Adrenal gland (tissue), 12 donors: Measurements from ENCODE around the gene PIGA. TPM values are rescaled to one million over a fixed set of nuclear protein-coding genes. Genes with fewer than 3 reads are reported as not detected.
"Not testable (repeated sequence)": the region's sequence is repeated elsewhere in the genome, so short reads cannot be mapped to it uniquely, and the experiment has no call there.

Source experiments
- DNase-seq, 7 donors: peaks; one replicate each; pipeline ENCODE4 v3.0.0-alpha.2; 2019 to 2020
- H3K27ac ChIP-seq, 5 donors: fragments of 200-600 bp; sonication (generic) in 4 of 5; 1 replicate in 3 of 5; 2 replicates in 2 of 5; pipeline versions ENCODE4 v1.5.1 to v1.8.0; 2016 to 2020; ENCODE audit warnings: mild to moderate bottlenecking in 1 of 5
- H3K27me3 ChIP-seq: fragments of 200-600 bp; 2 replicates; pipeline ENCODE4 v1.8.0; 2021
- H3K36me3 ChIP-seq, 2 donors: fragments of 200-600 bp; replicated peaks in 1 of 2; 1 replicate in 1 of 2; 2 replicates in 1 of 2; pipeline versions ENCODE4 v1.5.1 to v1.8.0; 2018 to 2022
- H3K4me1 ChIP-seq, 2 donors: fragments of 200-600 bp; replicated peaks in 1 of 2; 1 replicate in 1 of 2; 2 replicates in 1 of 2; pipeline versions ENCODE4 v1.5.1 to v1.8.0; 2018 to 2021
- H3K4me3 ChIP-seq, 4 donors: fragments of 200-600 bp; sonication (generic) in 3 of 4; one replicate each; pipeline ENCODE4 v1.5.1; 2016 to 2018
- H3K9me3 ChIP-seq, 3 donors: fragments of 200-600 bp; sonication (generic) in 1 of 3; replicated peaks in 1 of 3; 1 replicate in 2 of 3; 2 replicates in 1 of 3; pipeline versions ENCODE4 v1.5.1 to v1.8.0; 2016 to 2021
- POLR2A ChIP-seq, 2 donors: fragments of 450-650 bp; IDR thresholded peaks; one replicate each; pipeline ENCODE4 v1.6.1; 2017; ENCODE audit warnings: antibody characterized with exemption in 2 of 2, mild to moderate bottlenecking in 2 of 2, moderate library complexity in 1 of 2
- WGBS, 4 donors: extraction: QIAGEN DNeasy Blood & Tissue Kit in 2 of 4; methylation state at CpG; one replicate each; pipeline versions ENCODE4 v1.1.5 to v1.1.7; 2013 to 2017; 5-methylcytosine and 5-hydroxymethylcytosine counted together
- intact Hi-C, 2 donors: fragments of 100-400 bp; cut with DNase I; formaldehyde crosslinking; loops; one replicate each; pipeline versions ENCODE4 v1.14.1 to v1.15.0; 2022 to 2023
- polyA plus RNA-seq, 3 donors: library from polyadenylated mRNA; stranded (reverse); fragments of 200-250 nt in 2 of 3; fragments of 350-450 nt in 1 of 3; fragmentation: Illumina TruSeq in 1 of 3; extraction: RNeasy Lipid Tissue Mini Kit (QIAGEN cat#74804) in 1 of 3; gene quantifications; one replicate each; pipeline ENCODE4 v1.2.3, GENCODE V29; 2013 to 2014
- total RNA-seq, 9 donors: library from RNA; depleted of rRNA in 4 of 9; stranded (reverse); fragments of >200 nt in 4 of 9; fragments of 120-200 nt in 1 of 9; fragmentation: NEBNext Ultra II Directional in 1 of 9; extraction: Animal tissue kit (Norgen Biotek cat#: 25700) in 1 of 9; gene quantifications; one replicate each; pipeline versions ENCODE4 v1.1.0 to v1.2.4, GENCODE V29; 2013 to 2023
- TF ChIP-seq, protein P1 (sequence below), 6 experiments: fragments of 450-650 bp in 4 of 6; fragments of 200-600 bp in 2 of 6; sonication (generic) in 1 of 6; IDR thresholded peaks; 1 replicate in 5 of 6; 2 replicates in 1 of 6; pipeline versions ENCODE4 v1.5.1 to v1.8.0; 2016 to 2021; ENCODE audit warnings: antibody characterized with exemption in 6 of 6, mild to moderate bottlenecking in 2 of 6, moderate library complexity in 1 of 6
- donor health status: healthy with polysubstance abuse.
- donor health status: Bipolar disorder and iron deficiency.
- donor health status: DM: yes; HTN: yes; CAD: no.
- donor health status: DM: no; HTN: no; CAD: no.
- donor health status: DM: no; HTN: no; CAD: no.
- donor health status: DM: yes; HTN: yes; CAD: no.

The PIGA gene
- total and polyA plus RNA-seq, 12 donors: 1.1 to 8.8 (median 5.5) TPM

DNA sequence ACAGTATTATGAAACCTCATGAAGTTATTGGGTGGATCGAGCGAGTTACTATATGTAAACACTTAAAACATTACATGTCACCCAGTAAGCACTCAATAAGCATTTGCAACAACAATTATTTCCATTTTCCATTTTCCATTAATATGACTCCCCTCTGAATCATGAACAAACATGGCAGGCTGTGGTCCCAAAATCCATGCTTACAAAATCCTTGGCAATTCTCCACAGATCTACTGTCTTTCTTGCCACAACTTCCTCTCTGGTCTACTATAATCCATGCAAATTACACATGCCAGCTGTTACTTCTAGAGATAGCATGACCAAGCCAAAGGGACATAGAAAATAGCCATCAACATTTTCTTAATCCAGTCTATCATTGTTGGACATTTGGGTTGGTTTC lies 41.9 kb downstream of the PIGA start:
- Histone ChIP-seq H3K36me3 (no peaks in the 10 kb centered on the region), H3K9me3 (no peaks in the 10 kb centered on the region), H3K27me3 (no peaks in the 10 kb centered on the region), H3K4me3 (no peak overlapping the region), H3K4me1 (no peaks in the 10 kb centered on the region), H3K27ac (no peak overlapping the region)
- DNase-seq: no peak
- TF ChIP-seq, protein P1, sequence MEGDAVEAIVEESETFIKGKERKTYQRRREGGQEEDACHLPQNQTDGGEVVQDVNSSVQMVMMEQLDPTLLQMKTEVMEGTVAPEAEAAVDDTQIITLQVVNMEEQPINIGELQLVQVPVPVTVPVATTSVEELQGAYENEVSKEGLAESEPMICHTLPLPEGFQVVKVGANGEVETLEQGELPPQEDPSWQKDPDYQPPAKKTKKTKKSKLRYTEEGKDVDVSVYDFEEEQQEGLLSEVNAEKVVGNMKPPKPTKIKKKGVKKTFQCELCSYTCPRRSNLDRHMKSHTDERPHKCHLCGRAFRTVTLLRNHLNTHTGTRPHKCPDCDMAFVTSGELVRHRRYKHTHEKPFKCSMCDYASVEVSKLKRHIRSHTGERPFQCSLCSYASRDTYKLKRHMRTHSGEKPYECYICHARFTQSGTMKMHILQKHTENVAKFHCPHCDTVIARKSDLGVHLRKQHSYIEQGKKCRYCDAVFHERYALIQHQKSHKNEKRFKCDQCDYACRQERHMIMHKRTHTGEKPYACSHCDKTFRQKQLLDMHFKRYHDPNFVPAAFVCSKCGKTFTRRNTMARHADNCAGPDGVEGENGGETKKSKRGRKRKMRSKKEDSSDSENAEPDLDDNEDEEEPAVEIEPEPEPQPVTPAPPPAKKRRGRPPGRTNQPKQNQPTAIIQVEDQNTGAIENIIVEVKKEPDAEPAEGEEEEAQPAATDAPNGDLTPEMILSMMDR (IDR thresholded peaks at IDR 0.05): no peak
- no peak for TF ChIP-seq POLR2A (IDR thresholded peaks at IDR 0.05)
- 85 to 100% (median 89%) methylated on average over 2 of the region's 2 CpGs for WGBS, 4 donors
- intact Hi-C loops: no loop called here

GRCh38 chrX:15292861-15293260 lies 42.5 kb downstream of the PIGA start:
- Histone ChIP-seq H3K4me3 (no peak overlapping the region), H3K9me3 (no peaks in the 10 kb centered on the region), H3K27me3 (no peaks in the 10 kb centered on the region), H3K36me3 (no peaks in the 10 kb centered on the region), H3K27ac (no peak overlapping the region), H3K4me1 (no peaks in the 10 kb centered on the region)
- TF ChIP-seq, protein P1 (IDR thresholded peaks at IDR 0.05): no peak
- no peak for TF ChIP-seq POLR2A (IDR thresholded peaks at IDR 0.05)
- 79 to 96% (median 80%) methylated on average over 3 of the region's 3 CpGs; no CpG with 5 or more reads in 1 of the 4 donors for WGBS, 4 donors
- intact Hi-C loops: no loop called here
- no peak for DNase-seq

DNA sequence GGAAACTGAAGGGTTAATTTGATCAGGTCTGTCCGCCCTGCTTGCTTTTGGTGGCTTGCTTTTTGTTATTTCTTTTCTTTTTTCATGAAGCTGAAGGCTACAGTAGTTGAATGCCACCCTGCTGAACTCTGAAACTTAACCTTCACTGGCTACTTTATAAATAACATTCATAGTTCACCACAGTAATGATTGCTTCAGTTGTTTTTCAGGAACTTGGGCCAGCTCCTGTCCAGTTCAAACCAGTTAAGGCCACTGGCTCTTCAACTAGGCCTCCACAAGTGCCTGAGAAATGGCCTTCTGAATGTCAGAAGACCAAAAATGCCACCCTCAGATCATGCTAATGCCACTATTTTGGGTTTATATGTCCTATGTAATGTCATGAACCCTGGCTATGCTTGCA lies 57.7 kb downstream of the PIGA start:
- TF ChIP-seq POLR2A (IDR thresholded peaks at IDR 0.05): no peak
- TF ChIP-seq, protein P1 (IDR thresholded peaks at IDR 0.05): no peak
- DNase-seq: peak in 1 of 7 donors; percentile 16

GRCh38 chrX:15274946-15275345 lies 60.4 kb downstream of the PIGA start:
- no peak for DNase-seq
- Histone ChIP-seq H3K4me3 (no peak overlapping the region), H3K27me3 (peaks cover 4% of the 10 kb centered on the region), H3K36me3 (no peaks in the 10 kb centered on the region), H3K27ac (no peak overlapping the region), H3K9me3 (no peaks in the 10 kb centered on the region), H3K4me1 (no peaks in the 10 kb centered on the region)
- intact Hi-C loops: no loop called here
- TF ChIP-seq, protein P1 (IDR thresholded peaks at IDR 0.05): no peak
- no peak for TF ChIP-seq POLR2A (IDR thresholded peaks at IDR 0.05)
- 85 to 100% (median 91%) methylated on average over 2 of the region's 2 CpGs for WGBS, 4 donors

More for the DNA sequence above, 57.7 kb downstream of the PIGA start:
- Histone ChIP-seq H3K36me3 (no peaks in the 10 kb centered on the region), H3K9me3 (no peaks in the 10 kb centered on the region), H3K27ac (no peak overlapping the region), H3K4me1 (no peaks in the 10 kb centered on the region), H3K27me3 (peaks cover 4% of the 10 kb centered on the region), H3K4me3 (no peak overlapping the region)
- intact Hi-C loops: no loop called here
- WGBS, 4 donors: 13 to 31% (median 17%) methylated on average over 1 of the region's 1 CpG

GRCh38 chrX:15273275-15273674 lies 62.0 kb downstream of the PIGA start:
- intact Hi-C loops, H3K9me3 ChIP-seq, H3K4me1 ChIP-seq, DNase-seq, H3K36me3 ChIP-seq, H3K27ac ChIP-seq, H3K27me3 ChIP-seq, H3K4me3 ChIP-seq: not testable (repeated sequence)
- 78 to 94% (median 86%) methylated on average over 10 of the region's 10 CpGs for whole genome bisulfite sequencing, 4 donors
